ENCODE results near the gene GBA2. TPM values are rescaled to one million over a fixed set of nuclear protein-coding genes. Genes with fewer than 3 reads are reported as not detected.

Gene GBA2
- total RNA-seq, 1 donor from 2014 or later: 44.8 TPM

GRCh38 chr9:35743880-35744518, 5.0 kb downstream of the GBA2 start:
- Mint-ChIP-seq H3K4me3 (no peak overlapping the region), H3K4me1 (peaks cover 26% of the 10 kb centered on the region), H3K9me3 (no peaks in the 10 kb centered on the region), H3K27me3 (ENCODE audit: insufficient read depth, low read depth) (peaks cover 3% of the 10 kb centered on the region), H3K27ac (no peak overlapping the region), H3K36me3 (peaks cover 34% of the 10 kb centered on the region)
- H3K4me1 ChIP-seq: peaks cover 16% of the 10 kb centered on the region
- H3K36me3 ChIP-seq: no peaks in the 10 kb centered on the region
- H3K9ac ChIP-seq: no peak overlapping the region
- peaks cover 50% of the 10 kb centered on the region for H3K79me2 ChIP-seq (ENCODE audit: low read depth)
- TF ChIP-seq EZH2 (IDR thresholded peaks at IDR 0.05) (no peak), CTCF (IDR thresholded peaks at IDR 0.05) (no peak), EZH2phosphoT487 (IDR thresholded peaks at IDR 0.05) (no peak)
- no peak overlapping the region for H3K4me3 ChIP-seq
- H3K4me2 ChIP-seq: no peak overlapping the region
- no peak for DNase-seq (ENCODE audit: low spot score)
- H3K27me3 ChIP-seq: no peaks in the 10 kb centered on the region
- no peaks in the 10 kb centered on the region for H3K9me3 ChIP-seq (ENCODE audit: low read depth)
- no peak overlapping the region for H2AFZ ChIP-seq (replicated peaks)
- H4K20me1 ChIP-seq (ENCODE audit: low read depth): peaks cover 48% of the 10 kb centered on the region
- H3F3A ChIP-seq (ENCODE audit: low read depth): no peaks in the 10 kb centered on the region
- no peak overlapping the region for H3K27ac ChIP-seq

GRCh38 chr9:35743452-35743851, 5.6 kb downstream of the GBA2 start:
- Mint-ChIP-seq H3K9me3 (no peaks in the 10 kb centered on the region), H3K27me3 (ENCODE audit: insufficient read depth, low read depth) (peaks cover 3% of the 10 kb centered on the region), H3K4me3 (no peak overlapping the region), H3K36me3 (peaks cover 40% of the 10 kb centered on the region), H3K27ac (no peak overlapping the region), H3K4me1 (peaks cover 26% of the 10 kb centered on the region)
- Histone ChIP-seq H3K9me3 (ENCODE audit: low read depth) (no peaks in the 10 kb centered on the region), H3K4me2 (no peak overlapping the region), H3K9ac (no peak overlapping the region), H3K27ac (no peak overlapping the region), H3K4me1 (peaks cover 16% of the 10 kb centered on the region), H3F3A (ENCODE audit: low read depth) (no peaks in the 10 kb centered on the region), H3K27me3 (no peaks in the 10 kb centered on the region), H4K20me1 (ENCODE audit: low read depth) (peaks cover 46% of the 10 kb centered on the region), H3K36me3 (no peaks in the 10 kb centered on the region), H2AFZ (replicated peaks) (no peak overlapping the region), H3K79me2 (ENCODE audit: low read depth) (peaks cover 44% of the 10 kb centered on the region), H3K4me3 (no peak overlapping the region)
- DNase-seq (ENCODE audit: low spot score): no peak
- TF ChIP-seq EZH2 (IDR thresholded peaks at IDR 0.05) (no peak), EZH2phosphoT487 (IDR thresholded peaks at IDR 0.05) (no peak), CTCF (IDR thresholded peaks at IDR 0.05) (no peak)

- no peak for DNase-seq (ENCODE audit: low spot score)
- no peak overlapping the region for H3K4me3 ChIP-seq
- H3K9me3 ChIP-seq (ENCODE audit: low read depth): no peaks in the 10 kb centered on the region
- H3K27ac ChIP-seq: no peak overlapping the region
- no peak overlapping the region for H2AFZ ChIP-seq (replicated peaks)
- H3K4me1 ChIP-seq: peaks cover 3% of the 10 kb centered on the region
- TF ChIP-seq EZH2 (IDR thresholded peaks at IDR 0.05) (no peak), CTCF (IDR thresholded peaks at IDR 0.05) (no peak), EZH2phosphoT487 (IDR thresholded peaks at IDR 0.05) (no peak)
- H3K27me3 ChIP-seq: no peaks in the 10 kb centered on the region
- no peak overlapping the region for H3K4me2 ChIP-seq
- peaks cover 29% of the 10 kb centered on the region for H4K20me1 ChIP-seq (ENCODE audit: low read depth)
- H3K27ac Mint-ChIP-seq: no peak overlapping the region
- no peaks in the 10 kb centered on the region for H3K9me3 Mint-ChIP-seq
- peaks cover 3% of the 10 kb centered on the region for H3F3A ChIP-seq (ENCODE audit: low read depth)
- no peak overlapping the region for H3K9ac ChIP-seq
- H3K79me2 ChIP-seq (ENCODE audit: low read depth): peaks cover 27% of the 10 kb centered on the region
- H3K36me3 Mint-ChIP-seq: peaks cover 48% of the 10 kb centered on the region
- H3K4me1 Mint-ChIP-seq: peaks cover 10% of the 10 kb centered on the region
- peaks cover 3% of the 10 kb centered on the region for H3K27me3 Mint-ChIP-seq (ENCODE audit: insufficient read depth, low read depth)
- H3K4me3 Mint-ChIP-seq: no peak overlapping the region
- no peaks in the 10 kb centered on the region for H3K36me3 ChIP-seq
Observed at GRCh38 chr9:35741740-35742139, 7.3 kb downstream of the GBA2 start.
